HS-5 (cell line): ENCODE results near the gene ELOVL3.

Experiments
- DNase-seq: peaks from one replicate; pipeline ENCODE4 v3.0.0-alpha.2; 2012; ENCODE audit warnings: low read depth

The ELOVL3 gene

DNA sequence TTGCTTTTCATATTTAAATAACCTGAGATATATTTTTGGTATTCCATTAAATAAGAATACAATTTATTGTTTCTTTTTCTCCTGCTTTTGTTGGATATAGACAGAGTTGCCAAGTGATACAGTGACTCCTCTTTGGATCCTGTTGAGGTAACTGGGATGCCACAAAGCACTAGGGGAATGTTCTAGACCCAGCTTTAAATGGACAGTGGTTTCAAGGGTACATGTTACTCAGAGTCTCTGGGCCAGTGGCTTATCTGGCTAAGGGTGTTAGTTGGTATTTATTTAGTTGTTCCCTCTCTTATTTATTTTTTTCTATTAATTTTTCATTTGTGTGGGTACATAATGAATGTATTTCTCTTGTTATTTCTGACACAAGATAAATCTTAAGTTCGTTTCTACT lies 28.3 kb downstream of the ELOVL3 start:
- DNase-seq = no peak

DNA sequence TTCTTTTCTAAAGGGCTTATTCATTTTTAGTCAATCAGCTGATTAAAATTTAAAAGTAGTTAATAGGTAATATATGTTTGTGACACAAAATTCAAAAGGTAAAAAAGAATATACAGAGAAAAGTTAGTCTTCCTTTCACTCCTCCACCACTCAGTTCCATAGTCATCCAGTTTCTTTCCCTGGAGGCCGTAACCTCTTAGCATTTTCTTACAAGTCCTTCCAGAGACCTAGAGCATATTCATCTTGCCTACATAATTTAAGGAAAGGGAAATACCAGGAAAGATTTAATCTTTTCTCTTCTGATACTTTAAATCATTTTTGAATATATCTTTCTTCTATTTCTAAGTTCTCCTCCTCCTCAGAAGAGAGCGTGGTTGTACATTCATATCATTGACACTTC lies 29.3 kb downstream of the ELOVL3 start:
- DNase-seq = no peak

DNA sequence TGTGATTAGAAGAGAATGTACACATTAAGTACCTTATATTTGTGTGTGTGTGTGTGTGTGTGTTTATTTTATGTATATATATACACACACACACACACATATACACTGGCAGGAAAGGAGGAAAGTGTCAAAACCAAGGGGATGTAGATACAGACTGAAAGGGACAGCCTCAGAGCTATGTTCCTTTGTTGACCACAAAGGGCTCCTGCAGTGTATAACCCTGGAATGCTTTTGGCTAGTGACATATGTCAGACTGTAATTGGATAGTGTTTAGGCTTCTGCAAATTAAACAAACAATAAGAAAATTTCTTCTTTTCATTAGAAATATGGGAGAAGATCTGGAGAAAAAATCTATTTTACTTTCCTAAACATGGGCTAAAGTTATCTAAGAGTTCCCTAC lies 35.1 kb downstream of the ELOVL3 start:
- DNase-seq = no peak

DNA sequence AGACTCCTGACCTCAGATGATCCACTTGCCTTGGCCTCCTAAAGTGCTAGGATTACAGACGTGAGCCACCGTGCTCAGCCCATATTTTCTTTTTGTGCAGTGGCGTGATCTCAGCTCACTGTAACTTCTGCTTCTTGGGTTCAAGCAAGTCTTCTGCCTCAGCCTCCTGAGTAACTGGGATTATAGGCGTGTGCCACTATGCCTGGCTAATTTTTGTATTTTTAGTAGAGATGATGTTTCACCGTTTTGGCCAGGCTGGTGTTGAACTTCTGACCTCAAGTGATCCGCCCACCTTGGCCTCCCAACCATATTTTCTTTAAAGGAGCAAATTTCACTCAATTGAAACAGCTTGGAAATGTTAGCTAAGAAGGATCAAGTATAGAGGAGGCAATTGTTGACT lies 35.7 kb downstream of the ELOVL3 start:
- no peak for DNase-seq

DNA sequence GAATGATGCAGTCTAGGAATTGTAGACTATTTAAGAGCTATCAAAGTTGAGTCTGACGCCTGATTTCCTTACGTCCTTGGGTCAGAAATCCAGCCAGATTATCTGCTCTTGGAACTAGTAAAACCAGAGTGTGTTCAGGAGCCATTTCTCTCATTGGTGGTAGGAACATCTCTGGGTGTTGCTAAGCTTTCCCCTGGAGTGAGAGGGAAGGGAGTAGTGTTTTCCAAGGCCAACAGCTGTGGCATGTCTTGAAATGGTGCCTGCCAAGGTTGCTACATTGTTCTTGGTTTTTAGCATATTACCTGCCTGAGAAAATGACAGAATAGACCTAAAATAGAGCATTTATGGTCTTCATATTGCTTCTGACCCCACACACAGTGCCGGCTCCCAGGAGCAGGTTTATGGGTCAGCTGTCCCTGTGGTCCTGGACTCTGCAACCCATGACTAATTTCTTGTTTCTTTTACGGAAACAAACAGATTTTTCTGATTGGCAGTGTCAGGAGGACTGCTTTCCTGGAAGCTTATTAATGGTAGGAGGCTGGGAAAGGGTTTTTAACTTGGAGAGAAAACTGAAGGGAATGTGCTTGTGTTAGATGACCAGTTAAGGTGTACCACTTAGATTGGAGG lies 36.8 kb downstream of the ELOVL3 start:
- no peak for DNase-seq

DNA sequence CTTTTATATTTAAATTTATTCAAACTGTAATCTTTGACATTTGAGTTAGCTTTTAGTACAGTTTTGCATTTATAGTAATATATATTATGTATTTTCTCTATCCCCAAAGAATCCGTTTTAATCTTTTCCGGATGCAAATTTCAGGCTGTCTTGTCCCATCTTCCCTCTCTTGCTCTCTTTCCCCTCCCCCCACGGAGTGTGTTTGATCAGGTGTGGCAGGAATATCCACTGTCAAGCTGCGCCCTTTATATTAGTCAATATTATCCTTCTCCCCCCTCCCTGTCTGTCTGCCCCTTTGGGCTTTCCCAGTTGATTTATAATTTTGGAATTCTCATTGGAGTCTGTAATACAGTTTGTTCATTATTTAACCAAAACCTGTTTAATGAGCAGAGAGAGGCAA lies 38.3 kb downstream of the ELOVL3 start:
- DNase-seq = no peak

DNA sequence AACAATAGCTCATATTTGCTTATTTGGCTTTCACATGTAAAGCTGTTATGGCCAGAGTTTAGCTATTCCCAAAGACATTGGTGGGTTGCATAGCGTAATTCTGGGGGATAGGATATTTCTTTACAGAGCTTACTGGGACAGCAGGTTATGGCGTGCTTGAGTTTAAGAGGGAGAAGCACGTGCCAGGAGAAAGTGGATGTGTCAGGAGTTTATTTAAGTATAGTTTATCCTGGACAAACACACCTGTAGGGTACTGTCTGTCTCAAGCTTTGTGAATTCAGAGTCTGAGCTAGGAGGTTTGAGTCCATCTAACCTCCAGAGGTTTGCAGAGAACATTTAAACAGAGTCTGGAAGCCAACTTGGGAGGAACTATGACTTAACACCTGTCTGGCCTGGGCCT lies 40.6 kb downstream of the ELOVL3 start:
- no peak for DNase-seq

DNA sequence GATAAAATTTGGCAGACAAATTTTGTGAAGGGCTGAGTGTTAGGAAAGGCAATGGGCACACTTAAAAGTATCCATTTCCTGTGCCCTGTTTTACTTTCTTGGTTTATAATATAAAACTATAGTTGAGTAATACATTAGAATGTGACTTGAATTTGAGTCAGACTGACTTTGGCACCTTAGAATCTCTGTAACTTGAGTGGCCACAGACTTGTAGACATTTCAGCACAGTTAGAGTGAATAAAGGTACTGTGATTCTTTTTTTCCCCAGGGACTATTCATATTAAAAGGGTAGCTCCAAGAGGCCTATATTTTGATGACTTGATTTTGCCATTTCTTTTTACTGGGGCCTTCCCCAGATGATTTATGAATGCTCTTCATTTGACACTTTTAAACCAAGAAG lies 41.6 kb downstream of the ELOVL3 start:
- peak; percentile 40 for DNase-seq

DNA sequence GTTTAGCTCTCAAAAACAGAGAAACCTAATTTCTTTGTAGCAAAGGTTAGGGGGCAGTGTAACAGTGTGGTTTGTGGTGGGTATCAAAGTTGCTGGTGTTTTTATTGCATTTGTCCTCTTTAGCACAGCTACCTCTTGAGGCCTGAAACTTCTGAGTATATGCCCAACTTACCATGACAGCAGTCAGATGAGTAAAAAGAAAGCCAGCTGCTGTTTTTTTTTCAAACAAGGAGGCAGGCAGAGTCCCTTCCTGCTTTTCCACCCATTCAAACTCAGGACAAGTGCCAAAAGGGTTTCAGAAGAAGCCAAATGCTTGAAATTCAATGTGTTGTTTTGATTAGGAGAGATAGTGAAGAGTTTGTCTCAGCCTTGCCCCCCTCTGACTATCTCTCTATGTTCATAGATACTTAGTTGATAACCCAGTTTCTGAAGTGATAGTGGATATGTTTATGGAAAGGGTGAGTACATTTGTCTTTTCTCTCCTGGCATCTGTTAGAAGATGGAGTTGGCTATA lies 42.3 kb downstream of the ELOVL3 start:
- no peak for DNase-seq

DNA sequence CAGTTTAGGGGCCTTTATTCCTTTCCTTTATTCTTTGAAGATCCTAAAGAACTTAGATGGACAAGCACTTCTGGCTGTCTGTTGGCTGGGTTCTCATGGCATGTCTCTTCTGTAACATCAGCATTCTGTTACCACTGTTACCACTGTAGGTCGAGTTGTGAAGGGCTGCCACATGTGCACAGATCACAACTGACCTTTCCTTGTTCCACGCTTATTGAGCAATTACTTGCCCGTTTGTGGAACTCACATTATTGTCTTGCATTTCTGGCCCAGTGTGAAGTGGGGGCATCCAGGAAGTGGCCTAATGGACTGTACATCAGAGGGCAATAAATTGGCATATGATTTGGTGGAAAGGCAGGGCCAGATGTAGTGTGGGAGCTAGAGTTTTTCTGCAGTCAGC lies 42.9 kb downstream of the ELOVL3 start:
- DNase-seq = no peak

DNA sequence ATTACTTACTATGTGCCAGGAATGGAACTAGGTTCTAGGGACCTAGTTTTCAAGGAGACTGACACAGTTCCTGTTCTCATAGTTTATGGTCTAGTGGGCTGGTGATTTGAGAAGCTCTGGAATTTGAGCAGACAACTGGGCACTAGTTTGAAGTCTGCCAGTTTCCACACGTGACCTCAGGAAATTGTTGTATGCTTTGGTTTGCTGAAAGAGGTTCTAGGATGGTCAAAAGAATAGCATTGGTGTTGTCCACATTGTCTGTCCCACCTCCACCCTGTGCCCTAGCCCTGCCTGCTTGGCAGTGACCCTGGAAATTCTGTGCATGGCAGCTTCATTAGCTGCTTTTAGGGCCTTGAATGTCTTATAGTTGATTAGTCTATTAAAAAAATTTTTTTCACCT lies 48.0 kb downstream of the ELOVL3 start:
- no peak for DNase-seq

DNA sequence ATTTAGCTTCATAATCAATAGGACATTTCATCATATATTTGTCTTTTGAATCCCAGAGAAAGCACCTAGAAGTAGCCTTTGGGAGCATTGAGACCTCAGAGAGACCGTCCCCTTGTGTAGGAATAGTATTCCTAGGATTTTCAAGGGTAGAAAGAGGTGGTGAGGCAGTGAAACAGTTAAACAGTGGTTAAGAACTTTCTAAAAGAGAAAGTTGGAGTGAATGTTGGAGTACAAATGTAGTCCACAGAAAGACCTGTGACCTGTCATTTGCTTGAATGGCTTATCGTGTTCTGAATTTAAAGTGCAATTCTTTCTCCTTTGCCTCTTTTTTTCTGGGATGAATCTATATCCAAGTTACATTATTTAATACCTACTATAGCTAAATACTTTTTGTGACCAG lies 49.2 kb downstream of the ELOVL3 start:
- DNase-seq = no peak

DNA sequence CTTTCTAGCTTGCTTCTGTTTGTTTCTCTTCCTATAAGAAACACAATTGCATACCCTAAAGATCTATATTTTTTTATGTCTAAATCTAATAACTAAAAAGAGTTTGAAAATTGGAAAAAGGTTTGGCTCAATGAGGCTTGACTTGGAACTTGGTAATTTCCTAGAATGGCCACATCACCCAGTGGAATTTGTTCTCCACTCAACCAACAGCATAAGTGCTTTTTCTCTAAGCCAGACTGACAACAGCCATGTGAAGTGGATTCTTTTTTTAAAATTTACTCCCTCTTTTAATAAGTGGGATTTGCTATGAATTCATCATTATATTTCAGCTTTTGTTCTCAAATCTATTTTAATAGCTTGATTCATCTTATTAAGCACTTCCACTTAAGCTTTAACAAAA lies 53.0 kb downstream of the ELOVL3 start:
- no peak for DNase-seq
